ENCODE data around the gene HBEGF.

GRCh38 chr5:140365282-140365681 lies 18.9 kb upstream of the HBEGF start:
- TF ChIP-seq ZFP30 (CRISPR knock-in tag; IDR thresholded peaks at IDR 0.05) (no peak), ARNTL (CRISPR knock-in tag; IDR thresholded peaks at IDR 0.05; ENCODE audit: borderline replicate concordance, low read depth) (no peak), RARB (CRISPR knock-in tag; IDR thresholded peaks at IDR 0.05) (no peak), TOX (CRISPR knock-in tag; IDR thresholded peaks at IDR 0.05; ENCODE audit: borderline replicate concordance) (no peak), ISL1 (CRISPR knock-in tag; IDR thresholded peaks at IDR 0.05) (no peak)
